ENCODE results near the gene GPR173.

Gene GPR173, protein sequence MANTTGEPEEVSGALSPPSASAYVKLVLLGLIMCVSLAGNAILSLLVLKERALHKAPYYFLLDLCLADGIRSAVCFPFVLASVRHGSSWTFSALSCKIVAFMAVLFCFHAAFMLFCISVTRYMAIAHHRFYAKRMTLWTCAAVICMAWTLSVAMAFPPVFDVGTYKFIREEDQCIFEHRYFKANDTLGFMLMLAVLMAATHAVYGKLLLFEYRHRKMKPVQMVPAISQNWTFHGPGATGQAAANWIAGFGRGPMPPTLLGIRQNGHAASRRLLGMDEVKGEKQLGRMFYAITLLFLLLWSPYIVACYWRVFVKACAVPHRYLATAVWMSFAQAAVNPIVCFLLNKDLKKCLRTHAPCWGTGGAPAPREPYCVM

GRCh38 chrX:53048169-53049126, at the start of gene GPR173:
GPR173 (plus strand) TSS chrX:53048789; CDS start chrX:53076622, 27,833 bp downstream.
- no peak for DNase-seq (ENCODE audit: low read depth in 1 of 2, low spot score in 1 of 2)

DNA sequence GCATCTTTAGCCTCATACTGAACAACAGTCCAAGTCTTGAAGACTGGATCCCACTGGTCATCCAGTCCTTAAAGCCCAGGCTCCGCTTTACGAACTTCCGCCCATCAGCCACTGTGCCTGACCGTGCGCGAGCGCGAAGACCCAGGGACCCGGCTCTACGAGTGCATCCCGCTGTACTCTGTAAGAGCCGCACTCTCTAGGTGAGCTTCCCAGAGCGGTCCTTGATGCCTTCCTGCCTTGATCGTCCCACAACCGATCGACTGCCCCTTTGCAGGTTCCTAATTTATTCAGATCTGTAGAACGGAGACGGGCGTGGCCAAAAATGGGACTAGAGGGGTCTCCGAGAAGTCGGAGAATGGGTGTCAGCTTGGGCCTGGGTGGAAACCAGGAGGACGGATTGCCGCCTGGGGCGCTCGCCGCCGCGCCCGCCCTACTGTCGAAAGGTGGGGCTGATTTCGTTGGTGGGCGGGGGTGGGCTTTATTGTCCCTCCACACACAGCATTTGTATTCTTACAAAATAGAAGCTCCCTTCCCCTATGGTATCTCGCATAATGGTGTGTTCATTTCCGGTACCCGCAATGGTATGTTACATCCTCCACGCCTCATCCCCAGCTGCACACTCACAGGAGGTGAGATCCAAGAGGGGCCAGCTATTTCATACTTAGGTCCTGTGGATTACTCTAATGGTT, 48.0 kb upstream of the GPR173 start:
- no peak for DNase-seq (ENCODE audit: low read depth in 1 of 2, low spot score in 1 of 2)

GRCh38 chrX:53001958-53002357, 46.6 kb upstream of the GPR173 start:
- DNase-seq (ENCODE audit: low read depth in 1 of 2, low spot score in 1 of 2): no peak

GRCh38 chrX:53003111-53003510, 45.5 kb upstream of the GPR173 start:
- no peak for DNase-seq (ENCODE audit: low read depth in 1 of 2, low spot score in 1 of 2)

GRCh38 chrX:53004038-53004437, 44.6 kb upstream of the GPR173 start:
- no peak for DNase-seq (ENCODE audit: low read depth in 1 of 2, low spot score in 1 of 2)

- DNase-seq (ENCODE audit: low read depth in 1 of 2, low spot score in 1 of 2): no peak
These were observed 43.8 kb upstream of the GPR173 start for GRCh38 chrX:53004811-53005210.

DNA sequence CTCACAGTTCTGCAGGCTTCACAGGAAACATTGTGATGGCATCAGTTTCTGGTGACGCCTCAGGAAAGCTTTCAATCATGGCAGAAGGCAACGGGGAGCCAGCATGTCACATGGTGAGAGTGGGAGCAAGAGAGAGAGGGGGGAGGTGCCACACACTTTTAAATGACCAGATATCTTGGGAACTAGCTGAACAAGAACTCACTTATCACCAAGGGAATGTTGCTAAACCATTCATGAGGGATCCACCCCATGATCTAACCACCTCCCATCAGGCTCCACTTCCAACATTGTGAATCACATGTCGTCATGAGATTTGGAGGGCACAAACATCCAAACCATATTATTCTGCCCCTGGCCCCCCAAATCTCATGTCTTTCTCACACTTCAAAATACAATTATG, 43.3 kb upstream of the GPR173 start:
- DNase-seq (ENCODE audit: low read depth in 1 of 2, low spot score in 1 of 2): no peak

DNA sequence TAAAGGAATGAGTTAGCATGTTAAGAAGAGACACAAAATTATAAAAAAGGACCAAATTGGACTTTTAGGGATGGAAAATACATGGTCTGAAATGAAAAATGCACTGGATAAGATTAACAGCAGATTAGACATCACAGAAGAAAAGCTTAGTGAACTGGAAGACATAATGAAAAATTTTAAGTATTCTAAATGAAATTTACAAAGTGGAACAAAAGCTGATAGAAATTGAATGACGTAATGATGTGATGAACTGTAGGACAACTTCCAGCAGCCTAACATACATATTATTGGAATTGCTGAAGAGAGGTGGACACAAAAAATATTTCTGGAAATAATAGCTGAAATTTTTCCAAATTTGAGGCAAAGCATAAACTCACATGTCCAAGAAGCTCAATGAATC, 39.6 kb upstream of the GPR173 start:
- no peak for DNase-seq (ENCODE audit: low read depth in 1 of 2, low spot score in 1 of 2)

- DNase-seq (ENCODE audit: low read depth in 1 of 2, low spot score in 1 of 2): no peak
These were observed 35.3 kb upstream of the GPR173 start for GRCh38 chrX:53013291-53013690.

DNA sequence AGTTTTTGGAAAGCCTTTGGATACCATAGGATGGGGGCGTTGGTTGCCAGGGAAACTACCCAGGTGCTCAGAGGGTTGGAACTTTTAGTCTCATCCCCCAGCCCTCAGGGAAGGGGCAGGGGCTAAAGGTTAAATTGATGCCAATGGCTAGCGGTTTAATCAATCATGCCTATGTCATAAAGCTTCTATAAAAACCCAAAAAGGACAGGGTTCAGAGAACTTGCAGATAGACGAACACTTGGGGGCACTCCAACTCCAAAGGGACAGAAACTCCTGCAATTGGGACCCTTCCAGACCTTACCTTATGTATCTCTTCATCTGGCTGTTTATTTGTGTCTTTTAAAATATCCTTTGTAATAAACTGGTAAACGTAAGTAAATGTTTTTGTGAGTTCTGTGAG, 30.0 kb upstream of the GPR173 start:
- no peak for DNase-seq (ENCODE audit: low read depth in 1 of 2, low spot score in 1 of 2)

GRCh38 chrX:53022381-53022780, 26.2 kb upstream of the GPR173 start:
- DNase-seq (ENCODE audit: low read depth in 1 of 2, low spot score in 1 of 2): no peak

- no peak for DNase-seq (ENCODE audit: low read depth in 1 of 2, low spot score in 1 of 2)
These were observed 19.9 kb upstream of the GPR173 start for GRCh38 chrX:53028678-53029077.

GRCh38 chrX:53031380-53031779, 17.2 kb upstream of the GPR173 start:
- no peak for DNase-seq (ENCODE audit: low read depth in 1 of 2, low spot score in 1 of 2)

- DNase-seq (ENCODE audit: low read depth in 1 of 2, low spot score in 1 of 2): no peak
These were observed 12.4 kb upstream of the GPR173 start for GRCh38 chrX:53036149-53036548.

- no peak for DNase-seq (ENCODE audit: low read depth in 1 of 2, low spot score in 1 of 2)
These were observed 9.4 kb upstream of the GPR173 start for GRCh38 chrX:53039236-53039635.

GRCh38 chrX:53044995-53045394, 3.6 kb upstream of the GPR173 start:
- no peak for DNase-seq (ENCODE audit: low read depth in 1 of 2, low spot score in 1 of 2)

- DNase-seq (ENCODE audit: low read depth in 1 of 2, low spot score in 1 of 2): no peak
These were observed 1.4 kb upstream of the GPR173 start for GRCh38 chrX:53047228-53047627.

- no peak for DNase-seq (ENCODE audit: low read depth in 1 of 2, low spot score in 1 of 2)
These were observed 533 bp downstream of the GPR173 start for GRCh38 chrX:53049127-53049517.

DNA sequence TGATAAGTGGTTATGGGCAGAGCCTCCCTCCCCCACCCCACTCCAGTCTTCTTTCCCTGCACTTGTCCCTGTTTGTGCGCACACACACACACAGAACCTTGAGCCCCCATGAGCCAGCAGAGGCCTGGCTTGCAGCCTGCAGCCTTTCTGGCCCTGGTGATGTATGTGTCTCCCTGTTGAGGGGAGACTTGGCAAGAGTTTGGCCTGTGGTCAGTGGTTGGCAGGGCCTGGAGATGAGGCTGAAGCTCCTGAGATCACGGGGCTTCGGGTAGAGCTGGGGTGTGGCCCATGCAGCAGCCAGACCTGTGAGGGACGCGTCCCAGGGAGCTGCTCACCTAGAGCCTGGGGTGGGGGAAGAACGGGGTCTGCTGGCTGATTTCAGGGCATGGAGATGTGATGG, 2.3 kb downstream of the GPR173 start:
- DNase-seq (ENCODE audit: low read depth in 1 of 2, low spot score in 1 of 2): no peak

GRCh38 chrX:53055244-53055849, 6.8 kb downstream of the GPR173 start:
- no peak for DNase-seq (ENCODE audit: low read depth in 1 of 2, low spot score in 1 of 2)

DNA sequence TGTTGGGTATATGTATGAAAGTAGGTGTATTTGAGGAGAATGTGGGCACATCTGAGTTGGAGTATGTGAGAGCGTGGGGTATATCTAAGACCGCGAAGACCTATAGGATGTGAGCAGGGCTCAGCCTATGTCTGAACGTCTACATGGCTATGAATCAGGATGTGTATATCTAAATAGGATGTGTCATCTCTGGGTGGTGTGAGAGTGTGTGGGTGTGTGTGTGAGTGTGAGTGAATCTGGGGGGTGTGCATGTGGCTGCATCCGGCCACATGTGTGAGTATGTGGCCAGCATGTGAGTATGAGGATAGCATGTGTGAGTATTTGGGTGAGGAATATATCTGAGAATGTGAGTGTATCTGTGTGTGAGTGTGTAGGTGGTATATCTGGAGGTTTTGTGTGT, 7.7 kb downstream of the GPR173 start:
- no peak for DNase-seq (ENCODE audit: low read depth in 1 of 2, low spot score in 1 of 2)

All from activated CD4-positive, alpha-beta T cell treated with anti-CD3 and anti-CD28 coated beads, Interleukin-2, amount 50 U/mL, for 24 hours (primary cell).